ENCODE results near the gene HECTD1. TPM values are rescaled to one million over a fixed set of nuclear protein-coding genes. Genes with fewer than 3 reads are reported as not detected.

The HECTD1 gene
- total RNA-seq, 1 experiment from 2014 or later, result 138 TPM

DNA sequence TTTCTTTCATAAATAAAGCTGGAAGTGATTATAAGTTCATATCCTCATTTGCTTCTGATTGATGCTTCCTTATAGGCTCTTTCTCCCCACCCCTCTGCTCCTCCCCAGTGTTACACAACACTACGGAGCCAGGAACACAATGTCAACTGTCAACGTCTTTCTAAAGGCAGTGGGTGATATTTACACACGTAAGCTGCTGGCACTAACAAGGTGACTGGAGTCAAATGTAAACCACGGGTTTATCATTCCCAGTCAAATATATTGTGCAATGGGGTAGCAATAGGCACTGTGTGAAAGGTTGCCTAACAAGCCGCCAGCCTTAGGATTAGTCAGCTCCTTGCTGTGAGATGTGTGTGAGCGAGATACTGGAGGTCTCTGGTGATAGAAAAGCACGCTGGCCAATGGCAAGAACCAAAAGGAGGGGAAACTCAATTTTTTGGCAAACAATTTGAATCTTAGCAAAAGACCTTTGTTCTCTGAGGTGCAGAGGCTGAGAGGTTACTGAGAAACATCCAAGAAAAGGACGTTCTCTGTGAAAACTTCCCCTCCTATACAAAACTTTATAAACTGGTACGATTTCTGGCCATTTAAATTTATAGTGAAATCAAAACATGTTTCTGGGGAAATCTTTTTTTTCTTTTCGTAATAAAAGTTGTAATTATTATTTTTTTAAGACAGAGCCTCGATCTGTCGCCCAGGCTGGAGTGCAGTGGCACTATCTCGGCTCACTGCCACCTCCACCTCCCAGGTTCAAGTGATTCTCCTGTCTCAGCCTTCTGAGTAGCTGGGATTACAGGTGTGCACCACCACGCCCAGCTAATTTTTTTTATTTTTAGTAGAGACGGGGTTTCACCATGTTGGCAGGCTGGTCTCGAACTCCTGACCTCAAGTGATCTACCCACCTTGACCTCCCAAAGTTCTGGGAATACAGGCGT is 22.3 kb upstream of the HECTD1 start:
- intact Hi-C loops (cut with micrococcal nuclease; ENCODE audit: unreplicated experiment), result no loop called here

GRCh38 chr14:31229009-31229408 is 21.4 kb upstream of the HECTD1 start:
- Histone ChIP-seq H3K4me1 (ENCODE audit: insufficient read depth, low read length, poor library complexity, severe bottlenecking) (peaks cover 4% of the 10 kb centered on the region), H3K36me3 (ENCODE audit: insufficient read depth, low read length, poor library complexity, severe bottlenecking) (no peaks in the 10 kb centered on the region), H3K27ac (ENCODE audit: low read depth, low read length, poor library complexity, severe bottlenecking) (no peak overlapping the region), H3K27me3 (replicated peaks; ENCODE audit: insufficient read depth, low read depth, low read length, poor library complexity) (no peaks in the 10 kb centered on the region), H3K9me3 (ENCODE audit: low read depth, low read length, poor library complexity, severe bottlenecking) (no peaks in the 10 kb centered on the region), H3K4me3 (ENCODE audit: low read depth, low read length, poor library complexity, severe bottlenecking) (no peak overlapping the region)
- intact Hi-C loops (cut with micrococcal nuclease; ENCODE audit: unreplicated experiment), result no loop called here
- BruUV-seq (replicated peaks), result no TSS peak
- TF ChIP-seq CTCF (conservative IDR thresholded peaks at IDR 0.05; ENCODE audit: low read depth, low read length), result no peak
- no peak for TF ChIP-seq EZH2 (IDR thresholded peaks at IDR 0.05; ENCODE audit: borderline replicate concordance, low read depth, low read length, poor library complexity, severe bottlenecking)
- DNase-seq (ENCODE audit: low spot score), result no peak
- POLR2A ChIA-PET (ENCODE audit: low non-redundant PET), result interaction anchor here (0.7 kb wide), 2 partner anchors 41 to 81 kb away, joined by 3 read pairs; no protein-coding TSS in a partner anchor
- CTCF ChIA-PET, result no interaction called here

More for the DNA sequence above, 22.3 kb upstream of the HECTD1 start:
- CTCF ChIA-PET, result no interaction called here
- TF ChIP-seq EZH2 (IDR thresholded peaks at IDR 0.05; ENCODE audit: borderline replicate concordance, low read depth, low read length, poor library complexity, severe bottlenecking) (no peak), CTCF (conservative IDR thresholded peaks at IDR 0.05; ENCODE audit: low read depth, low read length) (no peak)
- peak overlapping the region; percentile 18 for H3K4me3 ChIP-seq (ENCODE audit: low read depth, low read length, poor library complexity, severe bottlenecking)
- no peak overlapping the region for H3K27ac ChIP-seq (ENCODE audit: low read depth, low read length, poor library complexity, severe bottlenecking)
- H3K36me3 ChIP-seq (ENCODE audit: insufficient read depth, low read length, poor library complexity, severe bottlenecking), result no peaks in the 10 kb centered on the region
- no peaks in the 10 kb centered on the region for H3K9me3 ChIP-seq (ENCODE audit: low read depth, low read length, poor library complexity, severe bottlenecking)
- POLR2A ChIA-PET (ENCODE audit: low non-redundant PET), result interaction anchor here (0.6 to 0.7 kb wide), 2 partner anchors 8 to 82 kb away, joined by 3 to 4 read pairs; no protein-coding TSS in a partner anchor
- peak; percentile 69 for DNase-seq (ENCODE audit: low spot score)
- no peaks in the 10 kb centered on the region for H3K27me3 ChIP-seq (replicated peaks; ENCODE audit: insufficient read depth, low read depth, low read length, poor library complexity)
- no TSS peak for BruUV-seq (replicated peaks)
- H3K4me1 ChIP-seq (ENCODE audit: insufficient read depth, low read length, poor library complexity, severe bottlenecking), result peaks cover 4% of the 10 kb centered on the region

DNA sequence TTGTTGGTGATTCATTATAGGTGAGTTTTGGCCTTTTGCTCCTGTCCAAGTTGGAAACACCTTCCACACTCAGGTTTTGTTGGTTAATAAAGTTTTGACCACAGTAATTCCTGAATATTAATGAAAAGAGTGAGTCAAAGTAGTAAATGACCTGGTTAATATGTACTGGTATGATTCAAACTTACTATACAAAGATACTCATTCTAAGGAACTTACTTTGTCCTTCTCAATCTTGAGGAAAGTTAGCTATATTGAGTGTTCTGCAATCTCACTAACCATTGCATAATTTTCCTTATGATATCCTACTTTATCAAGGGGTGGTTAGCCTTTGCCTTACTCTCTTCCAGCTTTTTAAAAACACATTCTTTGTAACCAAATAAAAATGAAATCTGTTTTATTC is 20.9 kb upstream of the HECTD1 start:
- no peaks in the 10 kb centered on the region for H3K9me3 ChIP-seq (ENCODE audit: low read depth, low read length, poor library complexity, severe bottlenecking)
- CTCF ChIA-PET, result no interaction called here
- H3K4me1 ChIP-seq (ENCODE audit: insufficient read depth, low read length, poor library complexity, severe bottlenecking), result peaks cover 4% of the 10 kb centered on the region
- no TSS peak for BruUV-seq (replicated peaks)
- intact Hi-C loops (cut with micrococcal nuclease; ENCODE audit: unreplicated experiment), result no loop called here
- no peak overlapping the region for H3K4me3 ChIP-seq (ENCODE audit: low read depth, low read length, poor library complexity, severe bottlenecking)
- POLR2A ChIA-PET (ENCODE audit: low non-redundant PET), result interaction anchor here (0.7 kb wide), 1 partner anchor 41 kb away, joined by 3 read pairs; no protein-coding TSS in a partner anchor
- H3K36me3 ChIP-seq (ENCODE audit: insufficient read depth, low read length, poor library complexity, severe bottlenecking), result no peaks in the 10 kb centered on the region
- TF ChIP-seq CTCF (conservative IDR thresholded peaks at IDR 0.05; ENCODE audit: low read depth, low read length), result no peak
- DNase-seq (ENCODE audit: low spot score), result no peak
- H3K27me3 ChIP-seq (replicated peaks; ENCODE audit: insufficient read depth, low read depth, low read length, poor library complexity), result no peaks in the 10 kb centered on the region
- H3K27ac ChIP-seq (ENCODE audit: low read depth, low read length, poor library complexity, severe bottlenecking), result no peak overlapping the region
